Effector memory CD4-positive, alpha-beta T cell (primary cell): Measurements from ENCODE around the gene ZFAND2A.
"Not testable (repeated sequence)": the region's sequence is repeated elsewhere in the genome, so short reads cannot be mapped to it uniquely, and the experiment has no call there.

Experiments
- DNase-seq, 3 donors: peaks; one replicate each; pipeline ENCODE4 v3.0.0-alpha.2; 2020
- H3K27ac ChIP-seq: 2 replicates; pipeline ENCODE4 v1.7.0; 2013; ENCODE audit warnings: mild to moderate bottlenecking, low read length, moderate library complexity; ENCODE audit not compliant: insufficient read depth, poor library complexity, severe bottlenecking
- H3K27me3 ChIP-seq: replicated peaks from 2 replicates; pipeline ENCODE4 v1.7.0; 2013; ENCODE audit warnings: mild to moderate bottlenecking, low read length; ENCODE audit not compliant: insufficient read depth, control insufficient read depth, poor library complexity, severe bottlenecking
- H3K36me3 ChIP-seq: 2 replicates; pipeline ENCODE4 v1.7.0; 2013; ENCODE audit warnings: mild to moderate bottlenecking, low read length, moderate library complexity; ENCODE audit not compliant: control insufficient read depth, insufficient read depth
- H3K4me1 ChIP-seq: 2 replicates; pipeline ENCODE4 v1.7.0; 2013; ENCODE audit warnings: low read length, mild to moderate bottlenecking; ENCODE audit not compliant: control insufficient read depth, insufficient read depth, poor library complexity, severe bottlenecking
- H3K4me3 ChIP-seq: 2 replicates; pipeline ENCODE4 v1.7.0; 2013; ENCODE audit warnings: low read length, low read depth, mild to moderate bottlenecking; ENCODE audit not compliant: insufficient read depth, poor library complexity, severe bottlenecking
- H3K9me3 ChIP-seq: 2 replicates; pipeline ENCODE4 v1.7.0; 2013; ENCODE audit warnings: mild to moderate bottlenecking, low read length, moderate library complexity; ENCODE audit not compliant: control insufficient read depth

ZFAND2A gene

DNA sequence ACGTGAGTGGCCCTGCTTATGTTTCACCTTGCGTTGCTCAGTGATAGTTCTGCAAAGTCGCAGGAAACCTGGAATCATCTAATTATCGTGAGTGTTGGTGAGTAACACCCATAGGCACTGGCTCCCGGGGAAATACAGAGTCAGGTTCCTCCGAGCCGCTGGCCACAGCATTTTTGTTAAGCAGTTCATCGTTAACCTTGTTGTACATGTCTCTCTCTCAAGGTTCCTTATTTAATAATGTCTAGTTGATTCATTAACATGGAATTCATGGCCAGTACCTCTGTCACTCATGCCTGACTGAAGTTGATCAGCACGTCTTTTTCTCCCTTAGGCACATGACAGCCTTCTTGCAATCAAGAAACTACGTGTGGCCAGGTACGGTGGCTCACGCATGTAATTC is 3.1 kb upstream of the ZFAND2A start:
- Histone ChIP-seq H3K27me3 (no peaks in the 10 kb centered on the region), H3K36me3 (no peaks in the 10 kb centered on the region), H3K4me1 (peaks cover 15% of the 10 kb centered on the region), H3K4me3 (no peak overlapping the region), H3K9me3 (no peaks in the 10 kb centered on the region), H3K27ac (no peak overlapping the region)
- DNase-seq: no peak

DNA sequence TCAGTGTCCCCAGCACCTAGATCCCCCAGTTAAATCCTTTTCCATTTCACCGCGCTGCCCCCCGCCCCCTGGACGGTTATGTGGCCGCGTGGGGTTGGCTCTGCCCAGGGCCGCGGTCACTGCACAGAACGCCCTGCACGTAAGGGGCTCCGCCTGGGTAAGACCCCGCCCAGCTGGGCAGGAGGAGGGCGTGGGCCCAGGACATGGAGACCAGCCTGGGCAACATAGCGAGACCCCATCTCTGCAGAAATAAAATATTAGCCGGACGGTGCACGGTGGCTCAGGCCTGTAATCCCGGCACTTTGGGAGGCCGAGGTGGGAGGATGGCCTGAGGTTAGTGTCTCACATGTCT is 650 bp upstream of the ZFAND2A start:
- no peaks in the 10 kb centered on the region for H3K9me3 ChIP-seq
- no peaks in the 10 kb centered on the region for H3K27me3 ChIP-seq
- peaks cover 15% of the 10 kb centered on the region for H3K4me1 ChIP-seq
- peak overlapping the region; percentile 98 for H3K4me3 ChIP-seq
- H3K36me3 ChIP-seq: peaks cover 16% of the 10 kb centered on the region
- DNase-seq: no peak
- peak overlapping the region; percentile 93 for H3K27ac ChIP-seq

DNA sequence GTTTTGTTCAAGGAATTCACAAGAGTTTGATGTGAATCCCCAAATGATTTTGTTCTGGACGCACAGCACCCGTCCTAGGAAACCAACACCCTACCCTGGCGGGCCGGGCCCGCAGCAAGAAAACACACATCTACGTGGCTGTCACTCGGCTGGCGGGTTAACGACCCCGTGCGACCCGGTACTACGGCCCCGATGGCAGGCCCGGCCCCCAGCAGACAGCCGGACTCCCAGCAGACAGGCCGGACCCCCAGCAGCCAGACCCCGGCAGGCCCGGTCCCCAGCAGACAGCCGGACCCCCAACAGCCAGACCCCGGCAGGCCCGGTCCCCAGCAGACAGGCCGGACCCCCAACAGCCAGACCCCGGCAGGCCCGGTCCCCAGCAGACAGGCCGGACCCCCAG is 765 bp downstream of the ZFAND2A start:
- H3K9me3 ChIP-seq, DNase-seq, H3K27me3 ChIP-seq: not testable (repeated sequence)
- Histone ChIP-seq H3K27ac (peak overlapping the region; percentile 93), H3K36me3 (peaks cover 30% of the 10 kb centered on the region), H3K4me3 (peak overlapping the region; percentile 98), H3K4me1 (peaks cover 15% of the 10 kb centered on the region)

DNA sequence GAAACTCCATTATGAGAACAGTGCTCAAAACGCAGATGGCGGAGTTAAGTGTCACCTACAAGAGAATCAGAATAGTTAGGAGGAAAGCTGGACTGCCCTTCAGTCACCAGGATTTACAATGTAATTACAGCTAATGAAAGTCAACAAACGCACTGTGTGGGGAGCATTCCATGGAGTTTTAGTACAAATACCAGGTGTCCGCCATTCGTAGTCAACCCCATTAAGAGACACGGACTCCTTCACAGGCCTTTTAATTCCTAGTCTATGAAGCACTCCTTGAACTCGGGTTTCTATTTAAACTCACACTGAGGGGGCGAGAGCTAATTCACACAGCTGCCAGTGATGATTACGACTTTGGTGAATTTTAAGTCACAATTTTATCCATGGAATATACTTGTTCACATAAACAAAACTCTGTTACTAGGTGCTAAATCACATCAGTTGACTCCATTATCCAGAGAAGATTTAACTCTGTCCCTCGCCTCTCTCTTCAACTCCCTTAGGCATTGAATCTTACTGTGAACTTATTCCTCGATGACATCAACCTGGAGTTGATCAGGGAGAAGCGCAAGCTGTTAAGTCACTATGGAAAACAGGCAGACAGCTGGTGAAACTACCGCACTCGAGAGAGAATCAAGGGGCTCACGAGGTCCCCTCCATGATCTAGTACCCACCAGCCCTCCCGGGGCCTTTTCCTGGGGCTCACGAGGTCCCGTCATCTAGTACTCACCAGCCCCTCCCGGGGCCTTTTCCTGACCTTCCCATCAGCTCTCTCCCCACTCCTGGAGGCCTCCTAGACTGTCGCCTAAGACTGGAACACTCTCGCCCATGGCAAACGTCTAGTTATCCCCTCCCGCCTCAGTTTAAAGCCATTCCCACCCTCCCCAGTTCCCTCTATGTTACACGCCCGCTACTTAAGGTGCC is 1.5 kb downstream of the ZFAND2A start:
- H3K9me3 ChIP-seq: no peaks in the 10 kb centered on the region
- H3K36me3 ChIP-seq: peaks cover 38% of the 10 kb centered on the region

DNA sequence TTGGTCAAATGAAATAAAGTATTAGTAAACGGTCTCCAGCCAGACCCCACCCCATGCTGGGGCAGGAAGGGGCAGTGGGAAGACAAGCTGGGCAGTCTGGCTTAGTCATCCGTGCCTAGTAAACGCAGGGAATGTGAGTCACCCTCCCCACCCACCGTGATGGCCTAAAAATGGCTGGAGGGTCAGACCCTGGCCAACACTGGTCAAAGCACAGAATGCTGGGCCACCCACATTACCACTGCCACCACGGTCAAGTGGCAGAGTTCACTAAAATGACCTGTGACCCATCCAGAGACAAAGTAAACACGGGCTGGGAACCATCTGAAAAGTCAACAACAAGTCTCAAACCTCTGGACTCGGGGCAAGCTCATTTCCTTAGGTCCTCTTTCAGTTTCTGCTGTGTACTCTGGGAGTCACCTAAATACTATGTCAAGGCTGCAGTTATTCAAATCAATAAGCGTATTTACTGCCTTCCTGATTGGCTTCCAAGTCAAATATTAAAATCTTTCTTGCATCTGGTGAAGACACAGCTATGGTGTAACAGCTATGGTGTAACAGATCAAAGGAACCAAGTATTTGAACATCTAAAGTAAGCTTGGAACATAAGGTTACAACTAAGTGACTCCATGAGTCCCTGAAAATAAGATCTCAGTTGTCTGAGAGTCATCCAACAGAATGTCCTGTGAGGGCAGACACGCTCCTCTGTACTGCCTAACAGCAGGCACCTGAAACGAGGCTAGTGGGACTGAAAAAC is 3.0 kb downstream of the ZFAND2A start:
- no peak overlapping the region for H3K27ac ChIP-seq

More for the DNA sequence above, 1.5 kb downstream of the ZFAND2A start:
- Histone ChIP-seq H3K4me1 (peaks cover 15% of the 10 kb centered on the region), H3K27ac (peak overlapping the region; percentile 93), H3K27me3 (no peaks in the 10 kb centered on the region), H3K4me3 (peak overlapping the region; percentile 98)
- no peak for DNase-seq

DNA sequence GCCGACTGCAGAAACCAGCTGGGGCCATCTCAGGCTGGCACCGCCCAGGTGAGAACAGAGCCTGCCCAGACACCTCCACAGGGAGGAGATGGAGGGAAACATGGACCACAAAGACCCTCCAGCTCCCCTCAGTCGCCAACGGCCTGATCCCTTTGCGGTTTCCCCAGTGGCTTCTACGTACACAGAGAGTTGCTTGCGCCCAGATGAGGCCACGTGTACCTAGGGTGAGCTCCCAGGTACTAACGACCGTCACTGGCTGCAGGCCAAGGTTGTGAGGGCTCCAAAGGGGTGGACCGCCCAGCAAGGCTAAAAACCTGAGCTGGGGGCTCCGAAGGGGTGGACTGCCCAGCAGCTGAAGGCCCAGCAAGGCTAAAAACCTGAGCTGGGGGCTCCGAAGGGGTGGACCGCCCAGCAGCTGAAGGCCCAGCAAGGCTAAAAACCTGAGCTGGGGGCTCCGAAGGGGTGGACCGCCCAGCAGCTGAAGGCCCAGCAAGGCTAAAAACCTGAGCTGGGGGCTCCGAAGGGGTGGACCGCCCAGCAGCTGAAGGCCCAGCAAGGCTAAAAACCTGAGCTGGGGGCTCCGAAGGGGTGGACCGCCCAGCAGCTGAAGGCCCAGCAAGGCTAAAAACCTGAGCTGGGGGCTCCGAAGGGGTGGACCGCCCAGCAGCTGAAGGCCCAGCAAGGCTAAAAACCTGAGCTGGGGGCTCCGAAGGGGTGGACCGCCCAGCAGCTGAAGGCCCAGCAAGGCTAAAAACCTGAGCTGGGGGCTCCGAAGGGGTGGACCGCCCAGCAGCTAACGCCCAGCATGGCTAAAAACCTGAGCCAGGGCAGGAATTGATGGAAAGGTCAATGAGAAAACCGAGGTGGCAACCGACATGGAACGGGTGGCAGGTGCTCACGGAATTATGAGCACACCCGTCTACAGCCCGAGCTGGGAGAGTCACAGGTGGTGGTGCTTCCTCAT is 3.9 kb downstream of the ZFAND2A start:
- not testable (repeated sequence) for H3K27ac ChIP-seq, H3K4me3 ChIP-seq
- H3K36me3 ChIP-seq: peaks cover 62% of the 10 kb centered on the region

More for the DNA sequence above, 3.0 kb downstream of the ZFAND2A start:
- no peaks in the 10 kb centered on the region for H3K27me3 ChIP-seq
- H3K4me1 ChIP-seq: peaks cover 15% of the 10 kb centered on the region
- no peak for DNase-seq
- no peaks in the 10 kb centered on the region for H3K9me3 ChIP-seq
- H3K36me3 ChIP-seq: peaks cover 53% of the 10 kb centered on the region
- no peak overlapping the region for H3K4me3 ChIP-seq

DNA sequence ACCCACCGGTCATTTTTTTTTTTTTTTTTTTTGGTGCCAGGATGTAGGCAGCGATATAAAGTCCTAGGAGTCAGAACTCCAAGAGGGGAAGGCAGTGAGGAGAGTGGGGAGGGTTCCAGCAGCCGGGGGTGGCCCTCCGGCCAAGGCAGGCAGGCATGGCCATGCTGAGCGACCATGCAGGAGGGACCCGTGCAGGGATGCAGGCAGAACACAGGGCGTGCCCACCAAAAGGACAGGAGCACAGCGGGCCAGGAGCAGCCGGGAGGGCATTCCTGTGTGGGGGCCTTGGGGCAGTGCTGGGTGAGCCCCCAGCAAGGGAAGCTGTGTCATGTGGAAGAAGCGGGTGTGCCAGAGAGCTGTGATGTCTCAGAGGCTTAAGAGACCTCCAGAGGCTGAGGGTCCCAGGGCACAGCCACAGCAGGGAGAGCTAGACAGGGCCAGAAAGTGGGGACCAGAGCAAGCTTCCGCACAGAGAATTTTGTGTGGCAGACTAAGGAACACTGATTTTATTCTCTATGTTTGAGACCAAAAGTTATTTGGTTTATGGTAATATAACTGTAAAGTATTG is 5.7 kb downstream of the ZFAND2A start:
- H3K36me3 ChIP-seq: peaks cover 66% of the 10 kb centered on the region
- no peak overlapping the region for H3K4me3 ChIP-seq
- no peak for DNase-seq
- no peak overlapping the region for H3K27ac ChIP-seq
- H3K27me3 ChIP-seq: no peaks in the 10 kb centered on the region
- no peaks in the 10 kb centered on the region for H3K9me3 ChIP-seq
- peaks cover 8% of the 10 kb centered on the region for H3K4me1 ChIP-seq

More for the DNA sequence above, 3.9 kb downstream of the ZFAND2A start:
- H3K9me3 ChIP-seq, DNase-seq, H3K27me3 ChIP-seq: not testable (repeated sequence)
- peaks cover 15% of the 10 kb centered on the region for H3K4me1 ChIP-seq

DNA sequence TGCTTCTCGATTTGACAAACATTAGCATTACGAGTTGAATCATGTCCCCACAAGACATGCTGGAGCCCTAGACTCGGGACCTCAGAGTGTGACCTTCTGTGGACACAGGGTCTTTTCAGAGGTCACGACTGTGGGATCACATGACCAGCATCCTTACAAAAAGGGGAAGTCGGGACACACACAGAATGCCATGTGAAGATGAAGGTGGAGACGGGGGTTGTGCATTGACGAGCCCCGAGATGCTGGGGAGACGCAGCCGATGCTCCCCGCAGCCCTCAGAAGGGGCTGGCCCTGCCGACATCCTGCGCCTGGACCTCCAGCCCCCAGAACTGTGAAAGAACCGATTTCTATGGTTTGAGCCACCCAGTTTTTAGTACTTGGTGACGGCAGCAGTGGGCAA is 7.5 kb downstream of the ZFAND2A start:
- peaks cover 62% of the 10 kb centered on the region for H3K36me3 ChIP-seq
- H3K27me3 ChIP-seq: no peaks in the 10 kb centered on the region
- no peak for DNase-seq
- H3K4me1 ChIP-seq: no peaks in the 10 kb centered on the region
- no peaks in the 10 kb centered on the region for H3K9me3 ChIP-seq
- no peak overlapping the region for H3K4me3 ChIP-seq
- H3K27ac ChIP-seq: no peak overlapping the region

DNA sequence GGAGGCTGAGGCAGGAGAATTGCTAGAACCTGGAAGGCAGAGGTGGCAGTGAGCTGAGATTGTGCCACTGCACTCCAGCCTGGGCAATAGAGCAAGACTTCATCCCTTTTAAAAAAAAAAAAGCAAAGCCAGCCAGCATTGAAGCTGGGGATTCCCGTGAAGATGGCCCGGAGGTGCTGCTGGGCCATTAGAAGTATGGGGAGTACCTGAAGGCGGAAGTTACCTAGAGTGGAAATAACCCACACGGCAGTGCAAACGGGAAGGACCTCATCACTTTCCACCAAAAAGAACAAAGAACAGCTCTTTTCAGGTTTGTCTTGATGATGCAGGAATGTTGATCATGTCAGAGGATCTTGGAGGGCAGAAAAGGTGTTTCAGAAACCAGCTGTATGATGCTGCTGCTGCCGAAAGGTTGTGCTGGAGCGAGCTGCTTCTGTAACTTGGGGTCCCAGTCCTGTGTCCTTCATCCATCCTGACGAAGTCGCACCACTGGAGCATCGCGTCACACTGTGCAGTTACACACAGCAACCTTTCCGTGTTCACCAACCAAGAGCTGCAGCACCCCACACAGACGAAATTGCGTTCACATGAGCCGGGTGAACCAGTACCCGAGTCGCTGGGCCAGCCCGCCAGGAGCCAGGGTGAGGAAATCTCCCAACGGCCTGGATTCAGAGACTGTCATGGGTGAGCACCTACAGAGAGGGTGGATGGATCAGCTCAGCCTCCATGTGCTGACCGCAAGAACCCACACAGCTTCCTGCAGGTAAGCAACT is 8.2 kb downstream of the ZFAND2A start:
- peak overlapping the region; percentile 1 for H3K27ac ChIP-seq
- no peak for DNase-seq
- peaks cover 56% of the 10 kb centered on the region for H3K36me3 ChIP-seq
- no peaks in the 10 kb centered on the region for H3K27me3 ChIP-seq
- no peaks in the 10 kb centered on the region for H3K9me3 ChIP-seq
- no peaks in the 10 kb centered on the region for H3K4me1 ChIP-seq
- no peak overlapping the region for H3K4me3 ChIP-seq
